HEK293 (cell line): ENCODE results near the gene NDUFB10.
A peak's percentile ranks its signal among the peaks of the same experiment; 100 is the strongest.

Experiments used
- CTCF ChIA-PET: fragments of 350-600 bp; formaldehyde crosslinking; extraction: SDS; loops from one replicate; lab custom pipeline; 2021; ENCODE audit warnings: antibody characterized with exemption; lab: Yijun Ruan, JAX
- POLR2A ChIA-PET: fragments of 300-600 bp; formaldehyde crosslinking; extraction: SDS; loops from one replicate; lab custom pipeline; 2020; ENCODE audit warnings: antibody characterized with exemption, inconsistent platforms; lab: Yijun Ruan, JAX
- H3K27ac ChIP-seq: fragments of 200-500 bp; sonication (Bioruptor generic); 2 replicates; pipeline ENCODE4 v1.5.1; 2014; ENCODE audit warnings: low read depth, low read length, control low read depth, inconsistent platforms; ENCODE audit errors: extremely low read depth
- H3K36me3 ChIP-seq, 2 experiments: fragments of 200-500 bp in 1 of 2; sonication (Bioruptor generic) in 1 of 2; 1 replicate in 1 of 2; 2 replicates in 1 of 2; pipeline ENCODE4 v1.5.1; 2014 to 2017; ENCODE audit warnings: inconsistent platforms in 2 of 2, low read length in 2 of 2; ENCODE audit not compliant: control insufficient read depth in 2 of 2, insufficient read depth in 1 of 2
- H3K4me1 ChIP-seq: fragments of 200-500 bp; sonication (Bioruptor generic); 2 replicates; pipeline ENCODE4 v1.5.1; 2014; ENCODE audit warnings: mild to moderate bottlenecking, low read length, inconsistent platforms; ENCODE audit not compliant: control insufficient read depth, insufficient read depth
- H3K4me3 ChIP-seq: 2 replicates; pipeline ENCODE4 v1.5.1; 2011; ENCODE audit warnings: low read depth, mild to moderate bottlenecking, control low read depth, low read length, moderate library complexity
- H3K9me3 ChIP-seq: fragments of 200-500 bp; sonication (Bioruptor generic); 2 replicates; pipeline ENCODE4 v1.5.1; 2014; ENCODE audit warnings: low read depth, low read length, inconsistent platforms; ENCODE audit not compliant: control insufficient read depth, insufficient read depth
- OSR2 ChIP-seq: fragments of 450-650 bp; formaldehyde crosslinking; IDR thresholded peaks from 2 replicates; pipeline ENCODE4 v1.5.1; 2016; ENCODE audit warnings: missing biosample characterization, missing genetic modification characterization
- OVOL3 ChIP-seq: fragments of 450-650 bp; formaldehyde crosslinking; IDR thresholded peaks from 2 replicates; pipeline ENCODE4 v1.5.1; 2016; ENCODE audit warnings: missing biosample characterization, missing genetic modification characterization
- SCRT1 ChIP-seq: fragments of 450-650 bp; formaldehyde crosslinking; IDR thresholded peaks from 2 replicates; pipeline ENCODE4 v1.5.1; 2016; ENCODE audit warnings: missing biosample characterization, missing genetic modification characterization, borderline replicate concordance
- SCRT2 ChIP-seq: fragments of 450-650 bp; formaldehyde crosslinking; IDR thresholded peaks from 2 replicates; pipeline ENCODE4 v1.5.1; 2016; ENCODE audit warnings: missing biosample characterization, missing genetic modification characterization
- SP3 ChIP-seq: fragments of 450-650 bp; formaldehyde crosslinking; IDR thresholded peaks from 2 replicates; pipeline ENCODE4 v1.5.1; 2016; ENCODE audit warnings: missing biosample characterization, missing genetic modification characterization
- ZNF140 ChIP-seq: fragments of 450-650 bp; formaldehyde crosslinking; IDR thresholded peaks from 2 replicates; pipeline ENCODE4 v1.5.1; 2016; ENCODE audit warnings: missing biosample characterization, missing genetic modification characterization
- ZNF174 ChIP-seq: fragments of 450-650 bp; formaldehyde crosslinking; IDR thresholded peaks from 2 replicates; pipeline ENCODE4 v1.5.0; 2017; ENCODE audit warnings: missing biosample characterization, mild to moderate bottlenecking, missing genetic modification characterization
- ZNF292 ChIP-seq: fragments of 450-650 bp; formaldehyde crosslinking; IDR thresholded peaks from 2 replicates; pipeline ENCODE4 v1.5.1; 2016; ENCODE audit warnings: low read depth, missing biosample characterization, missing genetic modification characterization, borderline replicate concordance
- ZNF423 ChIP-seq: fragments of 450-650 bp; formaldehyde crosslinking; IDR thresholded peaks from 2 replicates; pipeline ENCODE4 v1.5.1; 2016; ENCODE audit warnings: missing biosample characterization, missing genetic modification characterization
- ZNF501 ChIP-seq: fragments of 450-650 bp; formaldehyde crosslinking; IDR thresholded peaks from 2 replicates; pipeline ENCODE4 v1.5.1; 2016; ENCODE audit warnings: missing biosample characterization, missing genetic modification characterization
- ZNF521 ChIP-seq: fragments of 450-650 bp; formaldehyde crosslinking; IDR thresholded peaks from 2 replicates; pipeline ENCODE4 v1.5.1; 2017; ENCODE audit warnings: missing biosample characterization, mild to moderate bottlenecking, missing genetic modification characterization
- ZNF629 ChIP-seq: fragments of 450-650 bp; formaldehyde crosslinking; IDR thresholded peaks from 2 replicates; pipeline ENCODE4 v1.5.1; 2017; ENCODE audit warnings: missing biosample characterization, missing genetic modification characterization
- ZNF664 ChIP-seq: fragments of 450-650 bp; formaldehyde crosslinking; IDR thresholded peaks from 2 replicates; pipeline ENCODE4 v1.5.1; 2016; ENCODE audit warnings: missing biosample characterization, missing genetic modification characterization
- ZNF785 ChIP-seq: fragments of 450-650 bp; formaldehyde crosslinking; IDR thresholded peaks from 2 replicates; pipeline ENCODE4 v1.5.1; 2016; ENCODE audit warnings: missing biosample characterization, missing genetic modification characterization
- TF ChIP-seq, protein P1 (sequence below): fragments of 450-650 bp; formaldehyde crosslinking; IDR thresholded peaks from 2 replicates; pipeline ENCODE4 v1.5.1; 2016; ENCODE audit warnings: missing biosample characterization, missing genetic modification characterization
- TF ChIP-seq, protein P2 (sequence below): fragments of 450-650 bp; formaldehyde crosslinking; IDR thresholded peaks from 2 replicates; pipeline ENCODE4 v1.5.1; 2016; ENCODE audit warnings: missing biosample characterization, missing genetic modification characterization
- TF ChIP-seq, protein P3 (sequence below): fragments of 450-650 bp; formaldehyde crosslinking; IDR thresholded peaks from 2 replicates; pipeline ENCODE4 v1.5.1; 2016; ENCODE audit warnings: missing biosample characterization, missing genetic modification characterization
- TF ChIP-seq, protein P4 (sequence below): fragments of 450-650 bp; formaldehyde crosslinking; IDR thresholded peaks from 2 replicates; pipeline ENCODE4 v1.5.1; 2016; ENCODE audit warnings: missing biosample characterization, missing genetic modification characterization
- TF ChIP-seq, protein P5 (sequence below): fragments of 450-650 bp; formaldehyde crosslinking; IDR thresholded peaks from 2 replicates; pipeline ENCODE4 v1.5.1; 2017; ENCODE audit warnings: missing biosample characterization, mild to moderate bottlenecking, missing genetic modification characterization, moderate library complexity
- TF ChIP-seq, protein P6 (sequence below): fragments of 450-650 bp; formaldehyde crosslinking; IDR thresholded peaks from 2 replicates; pipeline ENCODE4 v1.5.1; 2016; ENCODE audit warnings: missing biosample characterization, missing genetic modification characterization
- TF ChIP-seq, protein P7 (sequence below): fragments of 450-650 bp; formaldehyde crosslinking; IDR thresholded peaks from 2 replicates; pipeline ENCODE4 v1.5.1; 2016; ENCODE audit warnings: missing biosample characterization, missing genetic modification characterization

NDUFB10 gene

DNA sequence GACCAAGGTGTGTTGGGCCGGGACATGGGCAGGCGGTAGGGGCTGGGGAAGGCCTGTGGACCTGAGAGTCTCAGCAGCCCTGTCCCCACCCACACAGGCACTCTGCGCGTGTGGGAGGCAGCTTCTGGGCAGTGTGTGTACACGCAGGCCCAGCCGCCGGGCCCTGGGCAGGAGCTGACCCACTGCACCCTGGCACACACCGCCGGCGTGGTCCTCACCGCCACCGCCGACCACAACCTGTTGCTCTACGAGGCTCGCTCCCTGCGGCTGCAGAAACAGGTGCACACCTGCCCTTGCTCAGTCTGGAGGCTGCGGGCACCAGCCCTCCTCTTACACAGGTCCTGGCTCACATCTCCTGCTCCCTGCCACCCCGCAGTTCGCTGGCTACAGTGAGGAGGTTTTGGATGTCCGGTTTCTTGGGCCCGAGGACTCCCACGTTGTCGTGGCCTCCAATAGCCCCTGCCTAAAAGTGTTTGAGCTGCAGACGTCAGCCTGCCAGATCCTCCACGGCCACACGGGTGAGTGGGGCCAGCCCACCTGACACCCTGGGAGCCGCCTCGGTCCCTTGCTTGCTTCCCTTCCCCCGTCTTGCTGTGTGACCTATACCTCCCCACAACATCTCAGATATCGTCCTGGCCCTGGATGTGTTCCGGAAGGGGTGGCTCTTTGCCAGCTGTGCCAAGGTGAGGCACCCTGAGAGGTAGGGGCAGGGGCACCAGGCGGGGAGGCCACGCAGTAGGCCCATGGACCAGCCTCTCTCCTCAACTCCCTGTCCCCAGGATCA, 16.3 kb downstream of the NDUFB10 start:
- Histone ChIP-seq H3K9me3 (no peaks in the 10 kb centered on the region), H3K4me1 (no peaks in the 10 kb centered on the region), H3K27ac (no peak overlapping the region), H3K36me3 (peaks cover 0 to 59% of the 10 kb centered on the region in 2 experiments; a peak in 1 of 3 replicates), H3K4me3 (no peak overlapping the region)
- CTCF ChIA-PET, result interaction anchor here (0.5 kb wide), 1 partner anchor 7 kb away, joined by 4 read pairs; no protein-coding TSS in a partner anchor
- TF ChIP-seq, protein P1, sequence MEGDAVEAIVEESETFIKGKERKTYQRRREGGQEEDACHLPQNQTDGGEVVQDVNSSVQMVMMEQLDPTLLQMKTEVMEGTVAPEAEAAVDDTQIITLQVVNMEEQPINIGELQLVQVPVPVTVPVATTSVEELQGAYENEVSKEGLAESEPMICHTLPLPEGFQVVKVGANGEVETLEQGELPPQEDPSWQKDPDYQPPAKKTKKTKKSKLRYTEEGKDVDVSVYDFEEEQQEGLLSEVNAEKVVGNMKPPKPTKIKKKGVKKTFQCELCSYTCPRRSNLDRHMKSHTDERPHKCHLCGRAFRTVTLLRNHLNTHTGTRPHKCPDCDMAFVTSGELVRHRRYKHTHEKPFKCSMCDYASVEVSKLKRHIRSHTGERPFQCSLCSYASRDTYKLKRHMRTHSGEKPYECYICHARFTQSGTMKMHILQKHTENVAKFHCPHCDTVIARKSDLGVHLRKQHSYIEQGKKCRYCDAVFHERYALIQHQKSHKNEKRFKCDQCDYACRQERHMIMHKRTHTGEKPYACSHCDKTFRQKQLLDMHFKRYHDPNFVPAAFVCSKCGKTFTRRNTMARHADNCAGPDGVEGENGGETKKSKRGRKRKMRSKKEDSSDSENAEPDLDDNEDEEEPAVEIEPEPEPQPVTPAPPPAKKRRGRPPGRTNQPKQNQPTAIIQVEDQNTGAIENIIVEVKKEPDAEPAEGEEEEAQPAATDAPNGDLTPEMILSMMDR (tag by site-specific recombination), result no peak
- TF ChIP-seq SCRT2 (peak; percentile 93), SCRT1 (tag by site-specific recombination) (peak; percentile 76; the same call in 1 of the 2 replicates), ZNF423 (tag by site-specific recombination) (no peak), SP3 (tag by site-specific recombination) (no peak), ZNF174 (tag by site-specific recombination) (no peak), ZNF292 (tag by site-specific recombination) (no peak), ZNF785 (tag by site-specific recombination) (no peak), ZNF521 (tag by site-specific recombination) (no peak), OVOL3 (tag by site-specific recombination) (no peak), OSR2 (tag by site-specific recombination) (no peak)
- TF ChIP-seq, protein P2, sequence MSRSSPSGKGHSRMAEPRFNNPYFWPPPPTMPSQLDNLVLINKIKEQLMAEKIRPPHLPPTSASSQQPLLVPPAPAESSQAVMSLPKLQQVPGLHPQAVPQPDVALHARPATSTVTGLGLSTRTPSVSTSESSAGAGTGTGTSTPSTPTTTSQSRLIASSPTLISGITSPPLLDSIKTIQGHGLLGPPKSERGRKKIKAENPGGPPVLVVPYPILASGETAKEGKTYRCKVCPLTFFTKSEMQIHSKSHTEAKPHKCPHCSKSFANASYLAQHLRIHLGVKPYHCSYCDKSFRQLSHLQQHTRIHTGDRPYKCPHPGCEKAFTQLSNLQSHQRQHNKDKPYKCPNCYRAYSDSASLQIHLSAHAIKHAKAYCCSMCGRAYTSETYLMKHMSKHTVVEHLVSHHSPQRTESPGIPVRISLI (tag by site-specific recombination), result no peak
- TF ChIP-seq, protein P3, sequence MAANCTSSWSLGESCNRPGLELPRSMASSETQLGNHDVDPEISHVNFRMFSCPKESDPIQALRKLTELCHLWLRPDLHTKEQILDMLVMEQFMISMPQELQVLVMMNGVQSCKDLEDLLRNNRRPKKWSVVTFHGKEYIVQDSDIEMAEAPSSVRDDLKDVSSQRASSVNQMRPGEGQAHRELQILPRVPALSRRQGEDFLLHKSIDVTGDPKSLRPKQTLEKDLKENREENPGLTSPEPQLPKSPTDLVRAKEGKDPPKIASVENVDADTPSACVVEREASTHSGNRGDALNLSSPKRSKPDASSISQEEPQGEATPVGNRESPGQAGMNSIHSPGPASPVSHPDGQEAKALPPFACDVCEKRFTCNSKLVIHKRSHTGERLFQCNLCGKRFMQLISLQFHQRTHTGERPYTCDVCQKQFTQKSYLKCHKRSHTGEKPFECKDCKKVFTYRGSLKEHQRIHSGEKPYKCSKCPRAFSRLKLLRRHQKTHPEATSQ (tag by site-specific recombination), result no peak
- TF ChIP-seq, protein P4, sequence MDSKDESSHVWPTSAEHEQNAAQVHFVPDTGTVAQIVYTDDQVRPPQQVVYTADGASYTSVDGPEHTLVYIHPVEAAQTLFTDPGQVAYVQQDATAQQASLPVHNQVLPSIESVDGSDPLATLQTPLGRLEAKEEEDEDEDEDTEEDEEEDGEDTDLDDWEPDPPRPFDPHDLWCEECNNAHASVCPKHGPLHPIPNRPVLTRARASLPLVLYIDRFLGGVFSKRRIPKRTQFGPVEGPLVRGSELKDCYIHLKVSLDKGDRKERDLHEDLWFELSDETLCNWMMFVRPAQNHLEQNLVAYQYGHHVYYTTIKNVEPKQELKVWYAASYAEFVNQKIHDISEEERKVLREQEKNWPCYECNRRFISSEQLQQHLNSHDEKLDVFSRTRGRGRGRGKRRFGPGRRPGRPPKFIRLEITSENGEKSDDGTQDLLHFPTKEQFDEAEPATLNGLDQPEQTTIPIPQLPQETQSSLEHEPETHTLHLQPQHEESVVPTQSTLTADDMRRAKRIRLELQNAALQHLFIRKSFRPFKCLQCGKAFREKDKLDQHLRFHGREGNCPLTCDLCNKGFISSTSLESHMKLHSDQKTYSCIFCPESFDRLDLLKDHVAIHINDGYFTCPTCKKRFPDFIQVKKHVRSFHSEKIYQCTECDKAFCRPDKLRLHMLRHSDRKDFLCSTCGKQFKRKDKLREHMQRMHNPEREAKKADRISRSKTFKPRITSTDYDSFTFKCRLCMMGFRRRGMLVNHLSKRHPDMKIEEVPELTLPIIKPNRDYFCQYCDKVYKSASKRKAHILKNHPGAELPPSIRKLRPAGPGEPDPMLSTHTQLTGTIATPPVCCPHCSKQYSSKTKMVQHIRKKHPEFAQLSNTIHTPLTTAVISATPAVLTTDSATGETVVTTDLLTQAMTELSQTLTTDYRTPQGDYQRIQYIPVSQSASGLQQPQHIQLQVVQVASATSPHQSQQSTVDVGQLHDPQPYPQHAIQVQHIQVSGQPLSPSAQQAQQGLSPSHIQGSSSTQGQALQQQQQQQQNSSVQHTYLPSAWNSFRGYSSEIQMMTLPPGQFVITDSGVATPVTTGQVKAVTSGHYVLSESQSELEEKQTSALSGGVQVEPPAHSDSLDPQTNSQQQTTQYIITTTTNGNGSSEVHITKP (tag by site-specific recombination), result no peak
- POLR2A ChIA-PET, result interaction anchor here (1.2 to 10.1 kb wide), 2 partner anchors 10 to 180 kb away, joined by 4 to 76 read pairs; partner anchors contain the start of genes RPS2 and TRAF7

DNA sequence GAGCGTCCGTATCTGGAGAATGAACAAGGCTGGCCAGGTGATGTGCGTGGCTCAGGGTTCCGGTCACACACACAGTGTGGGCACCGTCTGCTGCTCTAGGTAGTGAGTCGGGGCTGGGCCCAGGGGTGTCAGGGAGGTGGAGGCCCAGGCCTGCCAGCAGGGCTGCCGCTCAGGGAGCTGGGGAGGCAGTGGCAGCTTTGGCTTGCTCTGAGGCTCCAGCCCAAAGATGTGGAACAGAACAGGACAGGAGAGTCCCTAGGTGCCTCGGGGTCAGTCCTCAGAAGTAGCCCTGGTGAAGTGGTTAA, 16.8 kb downstream of the NDUFB10 start:
- ChIA-PET POLR2A (interaction anchor here (0.5 to 10.1 kb wide), 3 partner anchors 11 to 179 kb away, joined by 4 to 76 read pairs (median 6); partner anchors contain the start of genes RPS2 and TRAF7), CTCF (no interaction called here)
- peaks cover 0 to 59% of the 10 kb centered on the region in 2 experiments; a peak in 1 of 3 replicates for H3K36me3 ChIP-seq
- TF ChIP-seq, protein P5, sequence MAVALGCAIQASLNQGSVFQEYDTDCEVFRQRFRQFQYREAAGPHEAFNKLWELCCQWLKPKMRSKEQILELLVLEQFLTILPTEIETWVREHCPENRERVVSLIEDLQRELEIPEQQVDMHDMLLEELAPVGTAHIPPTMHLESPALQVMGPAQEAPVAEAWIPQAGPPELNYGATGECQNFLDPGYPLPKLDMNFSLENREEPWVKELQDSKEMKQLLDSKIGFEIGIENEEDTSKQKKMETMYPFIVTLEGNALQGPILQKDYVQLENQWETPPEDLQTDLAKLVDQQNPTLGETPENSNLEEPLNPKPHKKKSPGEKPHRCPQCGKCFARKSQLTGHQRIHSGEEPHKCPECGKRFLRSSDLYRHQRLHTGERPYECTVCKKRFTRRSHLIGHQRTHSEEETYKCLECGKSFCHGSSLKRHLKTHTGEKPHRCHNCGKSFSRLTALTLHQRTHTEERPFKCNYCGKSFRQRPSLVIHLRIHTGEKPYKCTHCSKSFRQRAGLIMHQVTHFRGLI, result no peak
- TF ChIP-seq ZNF664 (tag by site-specific recombination) (no peak), ZNF629 (no peak), ZNF501 (tag by site-specific recombination) (no peak), ZNF140 (tag by site-specific recombination) (no peak)
- TF ChIP-seq, protein P6, sequence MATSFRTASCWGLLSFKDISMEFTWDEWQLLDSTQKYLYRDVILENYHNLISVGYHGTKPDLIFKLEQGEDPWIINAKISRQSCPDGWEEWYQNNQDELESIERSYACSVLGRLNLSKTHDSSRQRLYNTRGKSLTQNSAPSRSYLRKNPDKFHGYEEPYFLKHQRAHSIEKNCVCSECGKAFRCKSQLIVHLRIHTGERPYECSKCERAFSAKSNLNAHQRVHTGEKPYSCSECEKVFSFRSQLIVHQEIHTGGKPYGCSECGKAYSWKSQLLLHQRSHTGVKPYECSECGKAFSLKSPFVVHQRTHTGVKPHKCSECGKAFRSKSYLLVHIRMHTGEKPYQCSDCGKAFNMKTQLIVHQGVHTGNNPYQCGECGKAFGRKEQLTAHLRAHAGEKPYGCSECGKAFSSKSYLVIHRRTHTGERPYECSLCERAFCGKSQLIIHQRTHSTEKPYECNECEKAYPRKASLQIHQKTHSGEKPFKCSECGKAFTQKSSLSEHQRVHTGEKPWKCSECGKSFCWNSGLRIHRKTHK (tag by site-specific recombination), result no peak
- TF ChIP-seq, protein P7, sequence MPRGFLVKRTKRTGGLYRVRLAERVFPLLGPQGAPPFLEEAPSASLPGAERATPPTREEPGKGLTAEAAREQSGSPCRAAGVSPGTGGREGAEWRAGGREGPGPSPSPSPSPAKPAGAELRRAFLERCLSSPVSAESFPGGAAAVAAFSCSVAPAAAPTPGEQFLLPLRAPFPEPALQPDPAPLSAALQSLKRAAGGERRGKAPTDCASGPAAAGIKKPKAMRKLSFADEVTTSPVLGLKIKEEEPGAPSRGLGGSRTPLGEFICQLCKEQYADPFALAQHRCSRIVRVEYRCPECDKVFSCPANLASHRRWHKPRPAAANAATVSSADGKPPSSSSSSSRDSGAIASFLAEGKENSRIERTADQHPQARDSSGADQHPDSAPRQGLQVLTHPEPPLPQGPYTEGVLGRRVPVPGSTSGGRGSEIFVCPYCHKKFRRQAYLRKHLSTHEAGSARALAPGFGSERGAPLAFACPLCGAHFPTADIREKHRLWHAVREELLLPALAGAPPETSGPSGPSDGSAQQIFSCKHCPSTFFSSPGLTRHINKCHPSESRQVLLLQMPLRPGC (tag by site-specific recombination), result no peak

More for the DNA sequence above, 16.8 kb downstream of the NDUFB10 start:
- Histone ChIP-seq H3K9me3 (no peaks in the 10 kb centered on the region), H3K4me3 (no peak overlapping the region), H3K4me1 (no peaks in the 10 kb centered on the region), H3K27ac (no peak overlapping the region)
